ENCODE measurements around the gene TEX29.

The TEX29 gene

DNA sequence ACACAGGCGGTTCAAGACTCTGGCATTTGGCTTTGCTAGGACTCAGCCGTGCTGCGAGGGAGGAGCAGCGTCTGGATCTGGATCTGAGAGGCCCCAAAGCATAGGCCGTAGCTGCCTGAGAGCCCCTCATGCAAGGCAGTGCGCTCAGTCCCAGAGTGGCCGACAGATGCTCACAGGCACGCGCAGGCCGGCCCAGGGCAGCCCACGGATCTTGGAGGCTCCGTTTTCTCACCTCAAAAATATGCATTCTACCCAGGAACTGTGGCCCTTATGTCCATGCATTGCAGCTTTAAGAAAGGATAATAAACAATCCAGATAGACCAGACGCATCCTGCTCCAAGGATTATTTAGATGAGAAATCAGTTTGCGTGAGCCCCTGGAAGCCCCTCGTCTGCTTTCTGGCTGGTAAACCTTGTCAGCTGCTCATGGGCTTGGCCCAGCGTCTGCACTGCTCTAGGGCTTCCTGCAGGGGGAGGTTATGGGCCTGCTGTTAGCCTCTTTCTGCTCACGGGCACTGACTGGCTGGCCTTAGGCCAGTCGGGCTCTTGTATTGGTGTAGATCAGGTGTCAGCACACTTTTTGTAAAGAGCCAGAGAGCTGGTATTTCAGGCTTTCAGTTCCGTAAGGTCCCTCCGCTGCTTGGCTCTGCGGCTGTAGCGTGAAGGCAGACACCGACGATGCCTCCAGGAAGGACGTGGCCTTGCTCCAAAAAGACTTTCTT lies 24.2 kb downstream of the TEX29 start:
- DNase-seq, result no peak

DNA sequence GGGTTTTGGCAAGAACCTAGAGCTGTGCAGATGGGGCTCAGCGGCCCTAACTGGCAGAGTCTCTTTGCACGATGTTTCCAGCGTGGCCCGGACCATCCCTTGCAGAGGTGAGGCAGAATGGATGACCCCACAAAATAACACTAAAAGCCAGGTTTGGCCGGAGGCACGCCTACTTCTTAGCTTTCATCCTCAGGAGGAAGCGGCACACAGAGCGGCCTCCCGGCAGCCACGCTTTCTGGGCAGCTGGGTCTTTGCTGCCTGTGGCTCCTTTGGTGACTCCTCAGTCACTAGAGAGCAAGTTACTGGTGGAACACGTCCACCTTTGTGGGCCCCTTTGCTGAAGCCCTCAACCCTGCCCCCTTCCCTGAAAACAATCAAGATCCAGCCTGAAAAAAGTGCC lies 25.2 kb downstream of the TEX29 start:
- no peak for DNase-seq

DNA sequence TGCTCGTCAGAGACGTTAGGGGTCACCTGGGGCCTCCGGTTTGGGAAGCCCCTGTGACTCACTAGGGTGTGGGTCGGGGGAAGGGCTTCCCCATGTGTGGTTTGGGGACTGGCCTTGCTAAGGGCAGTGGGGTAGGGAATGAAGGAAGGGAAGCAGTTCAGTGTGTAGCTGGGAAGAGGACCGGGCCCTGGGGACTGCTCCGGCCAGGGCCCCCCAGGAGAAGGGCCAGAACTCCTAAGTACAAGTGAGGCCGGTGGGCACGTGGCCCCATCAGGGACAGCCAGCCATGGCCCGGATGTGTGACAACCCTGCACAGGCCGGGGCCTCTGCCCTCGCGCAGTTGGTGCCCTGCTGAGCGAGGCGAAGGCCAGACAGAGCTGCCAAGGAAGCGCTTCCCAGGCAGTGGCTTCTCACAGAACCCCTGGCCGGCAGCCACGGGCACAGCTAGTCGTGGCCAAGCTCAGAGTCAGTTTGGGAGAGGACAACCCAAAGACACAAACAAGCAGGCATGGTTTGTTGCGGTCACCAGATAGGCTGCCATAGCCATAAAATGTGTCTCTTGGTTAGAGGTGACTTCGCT lies 25.7 kb downstream of the TEX29 start:
- DNase-seq, result no peak

DNA sequence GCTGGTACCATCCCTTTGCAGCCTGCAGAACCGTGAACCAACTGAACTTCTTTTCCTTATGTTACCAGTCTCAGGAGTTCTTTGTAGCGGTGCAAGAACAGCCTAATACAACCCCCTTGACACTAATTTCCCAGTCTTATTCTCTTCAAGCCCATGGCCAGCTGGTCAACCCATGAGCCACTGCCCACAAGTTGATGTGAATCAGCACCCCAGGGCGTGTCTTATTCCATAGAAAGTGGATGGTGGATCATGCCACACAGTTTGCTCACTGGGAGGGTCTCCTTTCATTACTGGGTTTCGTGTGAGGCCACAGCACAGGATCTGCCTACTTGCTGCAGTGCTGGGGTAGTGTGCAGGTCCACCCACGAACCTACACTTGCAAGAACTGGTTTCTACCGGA lies 27.0 kb downstream of the TEX29 start:
- DNase-seq, result no peak

DNA sequence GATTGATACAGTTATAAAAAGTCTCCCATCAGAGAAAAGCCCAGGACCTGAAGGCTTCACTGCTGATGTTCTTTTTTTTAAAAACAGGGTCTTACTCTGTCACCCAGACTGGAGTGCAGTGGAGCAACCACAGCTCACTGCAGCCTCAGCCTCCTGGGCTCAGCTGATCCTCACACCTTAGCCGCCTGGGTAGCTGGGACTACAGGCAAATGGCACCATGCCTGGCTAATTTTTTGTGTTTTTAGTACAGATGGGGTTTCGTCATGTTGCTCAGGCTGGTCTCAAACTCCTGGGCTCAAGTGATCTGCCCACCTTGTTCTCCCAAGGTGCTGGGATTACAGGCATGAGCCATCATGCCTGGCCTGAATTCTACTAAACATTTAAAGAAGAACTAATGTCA lies 33.1 kb downstream of the TEX29 start:
- DNase-seq, result no peak

DNA sequence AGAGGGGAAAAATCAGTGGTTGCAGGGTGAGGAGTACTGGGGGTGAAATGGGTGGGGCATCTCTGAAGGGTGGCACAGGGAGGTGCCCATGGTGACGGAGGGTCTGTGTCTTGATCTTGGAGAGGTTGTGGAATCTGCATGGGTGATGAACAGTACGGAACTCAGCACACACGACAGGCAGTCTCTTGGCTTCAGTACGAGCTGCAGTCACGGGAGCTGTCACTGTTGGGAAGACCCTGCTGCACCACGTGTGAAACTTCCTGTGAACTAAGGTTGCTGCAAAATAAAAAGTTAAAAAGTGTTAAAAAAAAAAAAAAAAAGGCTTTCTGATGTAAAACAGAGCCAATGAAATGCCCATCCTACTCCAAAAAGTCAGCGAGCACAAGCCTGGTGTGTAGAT lies 34.3 kb downstream of the TEX29 start:
- DNase-seq, result no peak

DNA sequence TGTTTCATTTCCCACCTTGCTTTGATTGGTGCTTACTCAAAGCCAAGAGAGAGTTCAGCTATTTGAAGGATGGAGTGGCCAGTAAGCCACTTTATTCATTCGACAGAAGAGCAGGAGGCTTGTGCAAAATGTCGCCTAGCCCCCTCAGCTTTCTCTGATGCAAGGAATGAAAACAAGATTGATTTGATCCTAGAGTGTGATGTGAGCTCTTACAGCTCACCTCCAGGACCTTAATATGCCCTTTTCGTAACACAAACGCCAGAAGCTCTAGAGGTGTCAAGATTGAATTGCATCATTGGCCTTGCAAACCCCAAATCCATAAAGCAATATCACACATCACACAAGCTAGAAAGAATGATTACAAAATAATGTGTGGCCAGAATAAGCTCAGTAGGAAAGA lies 36.4 kb downstream of the TEX29 start:
- DNase-seq, result no peak

DNA sequence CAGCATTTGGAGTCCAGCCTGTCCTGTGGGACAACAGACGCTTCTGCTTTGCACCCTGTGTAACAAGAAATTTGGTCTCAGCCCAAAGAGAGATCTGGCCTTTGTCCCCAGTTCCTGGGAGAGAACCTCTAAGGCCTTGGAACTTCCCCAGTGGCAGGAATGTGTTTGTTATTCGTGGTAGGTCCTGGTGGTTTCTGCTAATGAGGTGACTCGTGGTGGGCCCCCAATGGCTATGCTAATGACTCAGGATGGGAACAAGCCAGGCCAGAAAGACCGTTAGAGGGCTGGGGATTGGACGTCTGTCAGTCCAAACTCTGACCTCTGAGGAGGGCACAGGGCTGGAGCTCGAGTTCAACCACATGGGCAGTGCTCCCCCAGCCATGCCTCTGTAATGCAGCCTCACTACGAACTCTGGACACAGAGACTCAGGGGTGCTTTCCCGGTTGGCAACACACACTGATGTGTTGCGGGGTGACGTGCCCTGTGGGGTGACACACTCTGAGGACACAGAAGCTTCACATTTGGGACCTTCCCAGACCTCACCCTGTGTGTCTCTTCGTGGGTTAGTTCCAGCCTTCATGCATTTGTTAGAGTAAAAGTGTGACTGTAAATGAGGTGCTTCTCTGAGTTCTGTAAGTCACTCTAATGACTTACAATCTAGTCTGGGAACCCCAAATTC lies 38.9 kb downstream of the TEX29 start:
- no peak for DNase-seq

DNA sequence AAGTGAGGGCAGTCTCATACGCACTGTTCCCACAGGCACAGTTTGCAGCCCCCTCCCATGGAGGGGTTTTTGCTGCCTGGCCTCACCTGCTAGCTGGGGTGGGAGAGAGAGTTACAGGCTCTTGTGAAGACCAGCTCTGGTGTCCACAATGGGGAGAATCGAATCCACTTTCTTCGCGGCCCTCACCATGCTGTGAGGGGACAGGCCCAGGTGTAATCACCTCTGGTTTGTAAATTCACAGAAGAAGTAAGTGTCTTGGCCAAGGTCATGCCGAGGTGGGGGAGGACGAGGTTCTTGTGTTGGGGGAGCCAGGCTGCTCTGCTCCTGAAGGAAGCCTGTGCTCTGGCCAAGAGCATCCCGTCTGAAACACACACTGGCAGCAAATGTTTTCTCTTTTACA lies 39.5 kb downstream of the TEX29 start:
- no peak for DNase-seq

DNA sequence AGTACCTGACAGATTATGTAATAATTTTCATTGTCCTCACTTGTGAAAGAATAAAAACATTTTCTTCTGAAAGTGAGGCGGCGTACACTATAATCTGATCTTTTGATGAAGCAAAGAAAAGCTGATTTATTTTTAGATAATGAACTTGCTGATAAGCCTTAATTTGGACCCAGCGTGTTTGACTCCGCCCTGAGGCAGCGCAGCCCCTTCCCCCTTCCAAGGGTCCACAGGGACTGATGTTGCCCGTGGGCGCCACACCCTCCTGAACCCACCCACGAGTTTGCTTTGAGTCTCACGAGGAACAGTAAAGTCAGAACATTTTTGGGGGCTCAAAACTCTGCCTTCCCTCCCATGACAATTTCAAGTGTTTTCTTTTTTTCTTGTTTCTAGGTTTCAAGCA lies 40.0 kb downstream of the TEX29 start:
- no peak for DNase-seq

DNA sequence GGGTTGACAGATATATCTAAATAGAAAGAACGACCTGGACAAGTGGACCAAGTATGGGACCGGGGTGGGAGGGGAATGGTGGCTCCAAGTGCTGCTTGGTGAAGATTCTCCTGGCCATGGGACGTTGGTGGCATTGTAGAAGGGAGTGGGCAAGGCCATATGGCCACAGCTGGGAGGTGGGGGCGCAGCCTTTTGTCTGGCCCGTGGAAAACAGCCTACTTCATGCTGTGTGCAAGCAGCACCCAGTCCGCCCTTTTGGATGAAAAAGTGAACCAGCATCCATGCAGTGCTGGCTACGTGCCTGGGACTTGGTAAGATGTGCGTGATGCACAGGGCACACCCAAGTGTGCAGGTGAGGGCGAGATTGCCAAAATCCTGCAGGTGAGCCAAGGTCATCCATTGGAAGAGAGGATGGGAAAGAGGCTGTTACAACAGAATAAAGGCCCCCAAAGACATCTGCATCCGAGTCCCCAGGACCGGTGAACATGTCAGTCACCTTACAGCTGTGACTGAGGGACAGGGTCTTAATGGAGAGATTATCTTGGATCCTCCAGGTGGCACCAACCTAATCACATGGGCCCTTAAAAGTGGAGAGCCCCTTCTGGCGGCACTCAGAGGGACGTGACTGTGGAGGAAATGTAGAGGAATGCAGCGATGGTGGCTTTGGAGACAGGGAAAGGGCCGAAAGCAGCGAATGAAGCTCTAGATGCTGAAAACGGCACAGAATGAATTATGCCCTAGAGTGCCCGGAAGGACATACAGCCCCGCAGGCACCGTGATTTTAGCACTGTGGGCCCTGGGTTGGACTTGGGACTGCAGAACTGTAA lies 40.8 kb downstream of the TEX29 start:
- no peak for DNase-seq

DNA sequence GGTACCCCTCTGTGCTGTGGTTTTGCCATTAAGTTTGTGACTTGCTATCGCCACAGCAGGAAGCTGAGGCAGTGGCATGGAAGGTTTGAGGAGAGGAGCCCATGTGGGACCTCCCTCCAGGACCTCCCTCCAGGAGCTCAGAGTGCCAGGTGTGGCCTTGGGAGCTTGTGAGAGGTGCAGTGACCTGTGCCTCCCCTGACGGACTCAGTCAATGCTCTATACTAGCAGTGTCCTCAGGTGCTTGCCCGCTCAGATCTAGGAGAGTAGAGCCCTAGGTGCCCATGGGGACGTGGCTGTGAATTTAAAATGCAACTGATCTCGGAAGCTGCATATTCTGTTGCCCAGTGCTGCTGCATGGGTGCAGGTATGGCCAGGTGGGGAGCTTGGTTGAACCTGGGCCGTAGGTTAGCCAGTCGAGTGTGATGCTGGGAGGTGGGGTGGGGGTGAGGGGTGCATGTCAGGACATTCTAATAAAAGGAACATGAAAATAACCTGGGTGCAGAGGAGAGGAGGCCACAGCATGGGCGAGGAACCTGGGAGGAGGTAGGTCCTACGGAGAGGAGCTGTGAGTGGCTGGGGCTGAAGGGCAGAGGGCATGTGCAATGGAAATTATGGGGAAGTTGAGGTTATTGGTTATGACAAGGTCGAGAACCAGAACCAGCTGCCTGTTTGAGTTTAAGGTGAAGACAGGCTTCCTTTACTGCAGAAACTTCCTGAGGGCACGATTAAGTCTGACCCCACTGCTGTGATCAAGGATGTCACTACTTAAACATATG lies 41.6 kb downstream of the TEX29 start:
- DNase-seq, result no peak

DNA sequence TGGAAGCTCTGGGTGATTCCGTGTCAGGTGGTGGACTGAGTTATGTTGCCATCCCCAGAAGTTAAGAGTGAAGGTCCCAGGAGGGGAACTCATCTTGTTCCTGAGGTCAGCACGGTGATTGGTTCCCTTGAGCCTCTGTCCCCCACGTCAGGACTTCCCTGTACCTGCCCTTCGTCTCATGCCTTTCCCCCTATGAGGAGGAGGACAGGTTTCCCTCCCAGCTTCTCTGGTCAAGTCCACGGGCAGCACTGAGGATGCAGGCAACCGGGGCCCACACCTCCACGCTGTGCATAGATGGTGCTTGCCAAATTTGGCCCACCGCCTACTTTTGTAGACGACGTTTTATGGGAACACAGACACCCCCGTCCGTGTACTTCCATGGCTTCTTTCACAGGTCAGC lies 42.7 kb downstream of the TEX29 start:
- DNase-seq, result no peak

DNA sequence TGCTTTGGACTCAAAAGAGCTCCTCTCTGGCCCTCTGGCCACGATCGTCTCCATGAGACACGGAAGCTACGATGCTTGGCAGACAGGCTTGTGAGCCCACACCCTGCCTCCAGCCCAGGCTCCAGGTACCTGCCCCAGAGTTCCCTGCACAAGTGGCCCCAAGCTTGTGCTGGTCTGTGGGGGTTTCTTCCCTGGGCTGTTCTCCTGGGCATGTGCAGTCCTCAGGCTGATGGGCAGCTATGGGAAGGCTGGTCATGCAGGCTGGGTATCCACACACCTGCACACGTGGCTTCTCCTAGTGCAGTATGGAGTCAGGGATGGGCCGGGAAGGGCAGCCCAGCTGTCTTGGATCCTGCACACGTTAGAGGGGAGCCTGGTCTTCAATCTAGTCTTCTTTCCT lies 43.1 kb downstream of the TEX29 start:
- no peak for DNase-seq

DNA sequence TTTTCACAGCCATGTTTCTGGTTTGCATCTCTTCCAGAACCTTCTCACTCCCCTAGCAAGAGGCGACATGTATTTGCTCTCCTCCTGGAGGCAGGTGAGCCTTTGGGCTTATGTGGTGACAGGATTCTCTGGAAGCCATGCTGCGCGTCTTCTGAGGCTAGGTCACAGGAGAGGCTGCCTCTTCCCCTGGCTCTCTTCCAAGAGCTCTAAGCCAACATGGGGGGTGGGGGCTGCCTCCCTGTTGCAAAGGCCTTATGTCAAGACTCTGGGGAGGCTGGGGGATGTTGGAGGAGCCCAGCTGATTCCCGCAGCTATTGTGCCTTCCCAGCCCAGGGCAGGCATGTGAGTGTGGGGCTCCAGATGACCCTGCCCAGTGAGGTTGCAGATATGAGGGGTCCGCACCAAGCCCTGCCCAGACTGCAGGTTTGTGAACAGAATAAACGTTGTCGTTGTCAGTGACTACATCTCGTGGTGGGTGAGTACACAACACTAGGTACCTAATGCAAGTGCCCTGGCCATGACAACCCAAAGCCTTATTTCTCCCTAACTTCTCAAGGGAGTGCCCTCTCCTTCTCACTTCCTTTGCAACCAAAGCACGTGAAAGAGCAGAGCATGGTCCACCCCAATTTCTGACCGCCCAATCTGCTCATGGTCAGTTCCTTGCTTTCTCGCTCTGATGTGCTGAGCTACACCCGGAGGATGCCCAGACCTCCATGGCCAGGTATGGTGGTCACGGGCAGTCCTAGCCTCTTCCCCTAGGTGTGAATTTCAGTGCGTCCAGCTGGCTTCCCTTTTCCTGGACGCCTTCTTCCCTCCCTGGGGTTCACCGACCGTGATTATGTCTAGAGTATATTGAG lies 44.9 kb downstream of the TEX29 start:
- no peak for DNase-seq

DNA sequence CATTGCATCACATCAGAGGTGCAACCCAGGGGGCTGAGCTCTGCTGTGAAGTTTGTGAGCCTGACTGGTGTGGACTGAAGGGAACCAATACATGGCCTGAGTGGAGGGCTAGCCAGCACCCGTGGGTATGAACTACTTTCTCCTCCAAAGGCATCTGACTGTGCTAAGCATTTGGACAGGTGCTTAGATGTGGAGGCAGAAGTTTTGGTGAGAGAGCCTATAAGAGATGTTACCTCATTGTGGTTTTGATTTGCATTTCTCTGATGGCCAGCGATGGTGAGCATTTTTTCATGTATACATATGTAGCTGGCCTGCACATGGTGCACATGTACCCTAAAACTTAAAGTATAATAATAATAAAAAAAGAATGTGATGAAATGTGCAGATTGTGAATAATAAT lies 46.9 kb downstream of the TEX29 start:
- no peak for DNase-seq

DNA sequence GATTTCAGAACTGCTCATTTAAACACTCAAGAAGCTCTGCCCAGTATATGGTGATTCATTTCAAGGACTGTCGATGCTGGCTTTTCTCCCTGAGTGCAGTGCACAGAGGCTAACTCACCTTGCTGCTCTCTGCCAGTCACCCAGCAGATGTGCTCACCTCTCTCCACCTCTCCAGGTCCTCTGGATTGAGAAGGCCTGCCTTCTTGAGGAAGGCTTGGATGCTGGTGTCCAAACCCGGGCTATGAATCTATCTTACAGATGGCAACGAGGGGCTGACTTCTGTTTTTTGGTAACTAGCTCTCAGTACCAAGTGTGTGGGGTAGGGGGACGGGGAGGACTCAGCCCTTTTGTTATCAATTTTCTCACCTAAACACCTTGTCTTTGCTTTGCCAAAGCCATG lies 47.6 kb downstream of the TEX29 start:
- DNase-seq, result no peak

DNA sequence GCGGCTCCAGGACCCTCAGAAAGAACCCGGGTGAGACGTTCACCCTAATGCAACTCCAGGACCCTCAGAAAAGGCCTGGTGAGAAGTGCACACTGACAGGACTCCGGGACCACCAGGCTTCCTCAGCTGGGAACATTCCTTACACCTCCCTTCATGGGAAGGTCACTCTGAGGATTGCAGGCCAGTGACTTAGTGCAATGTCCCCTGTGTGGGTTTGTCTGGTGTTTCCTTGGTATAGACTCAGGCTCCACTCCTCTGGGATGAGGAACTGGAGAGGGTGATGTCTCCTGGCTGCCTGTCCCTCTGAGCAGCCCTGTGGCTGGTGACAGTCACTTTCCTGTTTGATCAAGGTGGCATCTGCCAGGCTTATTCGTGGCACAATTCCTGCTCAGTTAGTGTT lies 49.7 kb downstream of the TEX29 start:
- DNase-seq, result no peak

DNA sequence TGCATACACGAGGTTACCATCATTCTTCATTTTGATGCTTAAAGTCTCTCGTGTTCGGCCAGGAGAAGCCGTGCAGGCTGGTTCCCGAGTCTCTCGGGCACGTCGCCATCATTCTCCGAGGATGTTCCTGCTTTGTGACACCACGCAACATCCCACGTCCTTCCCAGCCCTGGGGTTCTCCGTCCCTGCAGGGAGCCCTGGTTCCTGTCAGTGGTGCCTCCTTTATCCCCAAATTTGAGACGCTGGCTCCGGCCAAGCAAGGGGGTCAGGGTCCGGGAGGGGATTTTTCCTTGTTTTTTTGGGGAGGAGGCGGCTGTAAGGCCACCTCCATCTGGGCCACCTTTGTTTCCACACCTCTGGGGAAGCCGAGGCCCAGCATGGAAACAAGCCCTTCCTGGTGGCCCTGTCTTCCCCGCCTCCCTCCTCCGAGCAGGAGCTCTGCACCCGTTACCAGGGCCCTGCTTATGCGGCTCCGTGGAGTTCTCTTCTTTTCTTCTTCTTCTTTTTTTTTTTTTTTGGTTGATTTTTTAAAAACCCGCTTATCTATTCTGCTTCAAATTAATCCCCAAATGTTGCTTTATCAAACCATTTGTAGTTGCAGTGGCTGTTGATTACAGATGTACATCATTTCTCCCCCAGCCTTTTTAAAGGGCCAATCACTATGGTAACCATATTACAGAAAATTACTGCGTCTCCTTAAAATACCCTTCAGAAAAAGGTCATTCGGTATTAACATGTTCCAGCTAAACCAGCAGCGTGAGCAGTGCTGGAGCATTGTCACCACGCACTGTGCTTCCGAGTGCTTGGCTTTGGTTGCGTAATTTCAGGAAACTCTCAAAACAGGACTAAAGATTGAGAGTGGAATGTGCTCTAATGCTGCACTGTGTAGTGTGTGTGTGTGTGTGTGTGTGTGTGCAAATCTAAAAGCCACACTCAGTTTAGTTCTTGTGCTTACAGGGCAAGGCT lies 50.4 kb downstream of the TEX29 start:
- DNase-seq, result no peak

DNA sequence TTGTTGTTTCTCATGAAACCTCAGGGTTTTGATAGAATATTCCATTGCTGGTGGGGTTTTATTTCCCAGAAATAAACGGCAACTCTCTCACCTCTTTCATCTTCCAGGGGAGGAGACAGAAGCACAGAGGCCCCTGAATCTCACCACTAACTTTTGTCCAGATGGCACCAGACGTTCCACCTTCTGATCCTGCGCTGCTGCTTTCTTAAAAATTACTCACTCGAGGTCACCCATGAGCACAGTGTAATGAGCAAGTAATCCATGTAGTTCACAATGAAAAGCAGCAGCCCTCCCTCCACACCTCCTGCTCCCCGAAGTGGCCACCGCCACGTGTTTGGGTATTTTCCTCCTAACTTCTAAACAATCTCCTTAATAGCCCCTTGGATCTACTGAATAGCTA lies 51.3 kb downstream of the TEX29 start:
- no peak for DNase-seq

Data from CD4-positive, alpha-beta T cell treated with Interleukin-10 for 1 hour (primary cell).